Urinary bladder (tissue), 4 donors: Measurements from ENCODE around the gene COL16A1. TPM values are rescaled to one million over a fixed set of nuclear protein-coding genes. Genes with fewer than 3 reads are reported as not detected.

Experiments used
- DNase-seq: peaks from one replicate; pipeline ENCODE4 v3.0.0-alpha.2; 2015; ENCODE audit errors: extremely low spot score
- H3K27ac ChIP-seq: one replicate; pipeline ENCODE4 v1.5.1; 2013; ENCODE audit warnings: low read depth, mild to moderate bottlenecking, moderate library complexity
- H3K36me3 ChIP-seq: one replicate; pipeline ENCODE4 v1.6.1; 2013; ENCODE audit warnings: mild to moderate bottlenecking, moderate library complexity; ENCODE audit not compliant: insufficient read depth
- H3K4me1 ChIP-seq: one replicate; pipeline ENCODE4 v1.6.1; 2013; ENCODE audit warnings: mild to moderate bottlenecking, moderate library complexity; ENCODE audit not compliant: insufficient read depth
- H3K4me3 ChIP-seq: one replicate; pipeline ENCODE4 v1.5.1; 2013; ENCODE audit warnings: low read depth, low read length
- whole genome bisulfite sequencing: extraction: QIAGEN DNeasy Blood & Tissue Kit; methylation state at CpG from one replicate; pipeline ENCODE4 v1.1.7; 2013; 5-methylcytosine and 5-hydroxymethylcytosine counted together
- polyA plus RNA-seq: library from polyadenylated mRNA; stranded (reverse); fragments of 200-250 nt; gene quantifications from one replicate; pipeline ENCODE4 v1.2.3, GENCODE V29; 2013
- total RNA-seq: library from RNA; depleted of rRNA; stranded (reverse); fragments of >200 nt; gene quantifications from one replicate; pipeline ENCODE4 v1.2.3, GENCODE V29; 2014
- donor health status: healthy with polysubstance abuse.
- donor health status: healthy.

The COL16A1 gene
- total and polyA plus RNA-seq, 2 donors: 166 to 217 TPM

- Histone ChIP-seq H3K36me3 (no peaks in the 10 kb centered on the region), H3K27ac (no peak within 1 kb of the TSS), H3K4me1 (no peaks in the 10 kb centered on the region), H3K4me3 (peak within 1 kb of the TSS; percentile 35)
- WGBS: 7% methylated on average over 48 of the region's 48 CpGs
- DNase-seq: no peak
Observed at GRCh38 chr1:31617218-31617915, 86.5 kb downstream of the COL16A1 start, which contains the start of gene HCRTR1. TSS of gene HCRTR1 (plus strand) at chr1:31617689. CDS start at chr1:31619193, 1,504 bp downstream.

- WGBS: 87% methylated on average over 2 of the region's 2 CpGs
- Histone ChIP-seq H3K4me1 (no peaks in the 10 kb centered on the region), H3K27ac (no peak overlapping the region), H3K36me3 (no peaks in the 10 kb centered on the region), H3K4me3 (no peak overlapping the region)
- DNase-seq: no peak
Observed at GRCh38 chr1:31615939-31616338, 87.9 kb downstream of the COL16A1 start.

- WGBS: 89% methylated on average over 6 of the region's 6 CpGs
- Histone ChIP-seq H3K4me3 (no peak overlapping the region), H3K4me1 (no peaks in the 10 kb centered on the region), H3K36me3 (no peaks in the 10 kb centered on the region), H3K27ac (no peak overlapping the region)
- DNase-seq: no peak
Observed at GRCh38 chr1:31615414-31615813, 88.4 kb downstream of the COL16A1 start.

- Histone ChIP-seq H3K27ac (no peak overlapping the region), H3K36me3 (no peaks in the 10 kb centered on the region), H3K4me3 (no peak overlapping the region), H3K4me1 (no peaks in the 10 kb centered on the region)
- WGBS: 80% methylated on average over 8 of the region's 8 CpGs
- no peak for DNase-seq
Observed at GRCh38 chr1:31614414-31615005, 89.3 kb downstream of the COL16A1 start.

GRCh38 chr1:31609514-31610118 lies 94.2 kb downstream of the COL16A1 start:
- Histone ChIP-seq H3K27ac (no peak overlapping the region), H3K4me3 (no peak overlapping the region), H3K4me1 (no peaks in the 10 kb centered on the region), H3K36me3 (no peaks in the 10 kb centered on the region)
- WGBS: 12% methylated on average over 1 of the region's 1 CpG
- no peak for DNase-seq

- H3K36me3 ChIP-seq: no peaks in the 10 kb centered on the region
- WGBS: 89% methylated on average over 5 of the region's 5 CpGs
- H3K27ac ChIP-seq: no peak overlapping the region
- H3K4me3 ChIP-seq: no peak overlapping the region
- no peaks in the 10 kb centered on the region for H3K4me1 ChIP-seq
- DNase-seq: no peak
Observed at GRCh38 chr1:31607360-31607759, 96.5 kb downstream of the COL16A1 start.

- no peak overlapping the region for H3K27ac ChIP-seq
- no peaks in the 10 kb centered on the region for H3K36me3 ChIP-seq
- H3K4me3 ChIP-seq: no peak overlapping the region
- no peak for DNase-seq
- 91% methylated on average over 4 of the region's 4 CpGs for WGBS
- H3K4me1 ChIP-seq: no peaks in the 10 kb centered on the region
Observed at GRCh38 chr1:31605908-31606427, 97.8 kb downstream of the COL16A1 start.

Other genes starting within 250 kb of the COL16A1 start
- gene TINAGL1, start 127.5 kb downstream of the COL16A1 start, total RNA-seq: 94.1 TPM
- 155 TPM for gene TINAGL1, start 127.5 kb downstream of the COL16A1 start, polyA plus RNA-seq
- 0.21 TPM for gene HCRTR1, start 86.3 kb downstream of the COL16A1 start, total RNA-seq
- gene HCRTR1, start 86.3 kb downstream of the COL16A1 start, polyA plus RNA-seq: 0.09 TPM
- gene PEF1, start 59.1 kb downstream of the COL16A1 start, total RNA-seq: 39.2 TPM
- 90.4 TPM for gene PEF1, start 59.1 kb downstream of the COL16A1 start, polyA plus RNA-seq
- gene ADGRB2, start 60.3 kb upstream of the COL16A1 start, total RNA-seq: 13.4 TPM
- gene ADGRB2, start 60.3 kb upstream of the COL16A1 start, polyA plus RNA-seq: 6.1 TPM
- 0.90 TPM for gene SPOCD1, start 112.0 kb upstream of the COL16A1 start, total RNA-seq
- 5.7 TPM for gene SPOCD1, start 112.0 kb upstream of the COL16A1 start, polyA plus RNA-seq
- gene PTP4A2, start 234.4 kb upstream of the COL16A1 start, total RNA-seq: 462 TPM
- 118 TPM for gene PTP4A2, start 234.4 kb upstream of the COL16A1 start, polyA plus RNA-seq